GM18867 (cell line): ENCODE measurements around the gene CHN2.
A peak's percentile ranks its signal among the peaks of the same experiment; 100 is the strongest.

Source experiments
- ATAC-seq: cut with Tn5 transposase; IDR thresholded peaks from one replicate; pipeline ENCODE4 v1.9.1; 2021; ENCODE audit warnings: mild to moderate bottlenecking, moderate library complexity; ENCODE audit not compliant: unreplicated experiment

The CHN2 gene

GRCh38 chr7:29281782-29282541, 87.4 kb downstream of the CHN2 start:
- no peak for ATAC-seq

DNA sequence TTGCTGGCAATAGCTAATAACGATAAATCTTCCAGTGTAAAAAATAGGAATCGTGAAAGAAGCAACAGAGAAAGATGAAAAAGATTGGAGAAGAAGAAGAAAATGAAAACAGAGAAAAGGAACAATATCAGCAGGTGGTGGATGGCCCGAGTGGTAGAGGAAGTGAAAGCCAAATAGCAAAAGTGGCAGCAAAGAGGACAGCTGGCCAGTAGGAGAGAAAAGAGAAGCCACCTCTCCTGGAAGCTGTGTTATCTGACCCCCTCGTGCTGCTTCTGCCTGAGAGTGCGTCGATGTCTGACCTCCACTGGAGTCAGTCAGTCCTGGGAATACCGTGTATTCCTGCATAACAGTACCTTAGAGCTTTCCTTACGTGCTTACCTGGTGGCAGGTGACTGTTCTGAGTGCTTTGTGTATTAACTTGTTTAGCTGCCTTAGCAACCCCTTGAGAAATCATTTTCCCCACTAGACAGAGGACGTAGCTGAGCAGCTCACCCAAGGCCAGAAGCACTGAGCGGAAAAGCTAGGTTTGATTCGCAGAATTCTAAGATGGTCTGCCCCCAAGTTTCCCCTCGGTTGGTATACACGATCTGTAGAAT, 88.3 kb downstream of the CHN2 start:
- peak; percentile 51 for ATAC-seq

DNA sequence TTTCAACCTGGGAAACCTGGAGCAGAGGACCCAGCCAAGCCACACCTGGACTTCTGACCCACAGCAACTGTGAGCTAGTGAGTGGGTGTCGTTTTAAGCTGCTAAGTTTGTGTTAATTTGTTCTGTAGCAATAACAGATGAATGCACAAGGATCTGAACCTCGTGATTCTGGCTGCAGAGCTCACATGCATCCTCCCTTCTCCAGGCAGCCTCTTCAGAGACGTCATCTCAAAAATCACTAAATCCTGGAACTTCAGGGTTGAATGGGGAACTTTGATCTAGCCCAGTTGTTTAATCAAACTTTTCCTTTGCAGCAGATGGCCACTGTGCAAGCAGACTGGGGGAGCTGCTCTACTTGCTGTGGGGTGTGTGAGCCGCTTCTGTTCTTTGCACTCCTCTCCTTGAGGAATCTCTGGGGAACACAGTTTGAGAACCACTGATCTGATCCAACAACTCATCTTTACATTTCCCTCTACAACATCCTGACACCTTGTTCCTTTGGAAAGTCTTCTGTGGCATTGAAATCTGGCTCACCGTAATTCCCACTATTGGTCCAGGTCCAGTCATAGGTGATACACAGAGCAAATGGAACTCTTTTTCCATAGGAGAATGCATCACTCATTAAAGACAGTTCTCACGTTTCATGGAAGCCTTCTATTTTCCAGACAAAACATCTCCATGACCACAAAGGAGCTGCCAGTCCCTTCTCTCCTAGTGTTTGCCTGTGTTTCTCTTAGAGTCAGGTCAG, 90.3 kb downstream of the CHN2 start:
- ATAC-seq = no peak

DNA sequence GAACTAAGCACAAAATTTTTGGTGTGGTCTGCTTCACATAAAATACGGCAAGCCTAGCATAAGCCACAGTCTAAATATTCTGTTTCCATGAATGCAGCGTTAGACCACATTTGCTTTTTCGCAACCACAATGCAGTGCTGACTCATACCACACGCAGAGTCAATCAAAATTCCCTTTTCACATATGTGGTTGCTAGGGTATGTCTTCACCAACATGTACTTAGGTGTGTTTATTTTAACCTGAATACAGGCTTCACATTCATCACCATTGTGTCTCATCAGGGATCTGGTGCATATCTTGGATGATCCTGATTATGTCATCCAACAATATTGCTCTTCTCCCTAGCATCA, 90.8 kb downstream of the CHN2 start:
- ATAC-seq = peak; percentile 70

- no peak for ATAC-seq
Measured at GRCh38 chr7:29285861-29286260, 91.3 kb downstream of the CHN2 start.

- ATAC-seq = no peak
Measured at GRCh38 chr7:29287366-29287765, 92.8 kb downstream of the CHN2 start.

GRCh38 chr7:29288181-29289091, 93.9 kb downstream of the CHN2 start:
- no peak for ATAC-seq

DNA sequence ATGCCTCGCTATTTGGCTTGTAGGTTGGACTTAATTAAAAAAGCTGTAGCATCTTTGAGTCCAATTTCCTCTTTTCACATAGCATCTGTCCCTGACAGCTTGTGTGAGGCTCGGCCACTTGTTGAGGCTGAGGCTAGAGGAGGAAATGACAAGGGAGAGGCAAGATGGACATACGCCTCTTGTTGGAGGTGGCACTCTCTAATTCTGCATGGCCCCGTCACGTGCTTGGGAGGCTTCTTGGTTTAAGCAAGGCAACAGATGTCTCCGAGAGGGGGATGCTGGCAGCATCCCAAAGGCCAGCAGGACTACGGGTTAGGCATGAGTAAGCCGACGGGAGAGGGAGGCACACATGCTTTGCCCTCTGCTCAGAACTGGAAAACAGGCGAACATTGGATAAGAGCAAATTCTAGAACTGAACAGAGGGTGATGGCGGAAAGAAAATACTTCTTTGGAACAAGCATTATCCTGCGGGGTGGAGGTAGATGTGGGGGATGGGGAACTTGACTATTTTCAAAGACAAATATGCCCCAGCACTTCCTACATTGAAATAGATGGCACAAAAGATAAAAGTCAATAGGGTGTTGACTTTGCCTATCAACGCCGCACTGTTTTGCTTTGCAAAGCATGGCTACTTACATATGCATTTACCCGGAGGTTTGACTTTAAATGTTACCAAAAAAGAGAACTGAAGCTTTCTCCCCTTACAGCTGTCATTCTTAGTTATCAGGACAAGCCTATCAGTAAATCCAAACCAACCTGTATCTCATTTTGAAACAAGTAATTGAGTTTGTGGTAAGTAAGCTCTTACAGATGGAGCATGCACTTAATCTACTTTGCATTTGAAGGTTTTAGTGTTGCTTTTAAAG, 94.8 kb downstream of the CHN2 start:
- ATAC-seq = peak; percentile 77

DNA sequence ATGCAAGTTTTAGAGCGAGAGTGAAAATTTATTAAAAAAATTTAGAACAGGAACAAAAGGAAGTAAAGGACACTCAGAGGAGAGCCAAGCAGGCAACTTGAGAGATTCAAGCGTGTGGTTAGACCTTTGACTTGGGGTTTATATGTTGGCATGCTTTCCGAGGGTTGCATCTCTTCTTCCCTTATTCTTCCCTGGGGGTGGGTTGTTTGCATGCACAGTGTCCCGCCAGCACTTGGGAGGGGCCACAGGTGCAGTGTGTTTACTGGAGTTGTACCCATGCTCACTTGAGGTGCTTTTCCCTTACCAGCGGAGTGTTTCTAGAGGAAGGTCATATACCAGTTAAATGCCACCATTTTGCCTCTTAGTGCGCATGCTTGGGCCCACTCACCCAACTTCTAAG, 96.3 kb downstream of the CHN2 start:
- no peak for ATAC-seq

- ATAC-seq = no peak
Measured at GRCh38 chr7:29291723-29292618, 97.4 kb downstream of the CHN2 start.

DNA sequence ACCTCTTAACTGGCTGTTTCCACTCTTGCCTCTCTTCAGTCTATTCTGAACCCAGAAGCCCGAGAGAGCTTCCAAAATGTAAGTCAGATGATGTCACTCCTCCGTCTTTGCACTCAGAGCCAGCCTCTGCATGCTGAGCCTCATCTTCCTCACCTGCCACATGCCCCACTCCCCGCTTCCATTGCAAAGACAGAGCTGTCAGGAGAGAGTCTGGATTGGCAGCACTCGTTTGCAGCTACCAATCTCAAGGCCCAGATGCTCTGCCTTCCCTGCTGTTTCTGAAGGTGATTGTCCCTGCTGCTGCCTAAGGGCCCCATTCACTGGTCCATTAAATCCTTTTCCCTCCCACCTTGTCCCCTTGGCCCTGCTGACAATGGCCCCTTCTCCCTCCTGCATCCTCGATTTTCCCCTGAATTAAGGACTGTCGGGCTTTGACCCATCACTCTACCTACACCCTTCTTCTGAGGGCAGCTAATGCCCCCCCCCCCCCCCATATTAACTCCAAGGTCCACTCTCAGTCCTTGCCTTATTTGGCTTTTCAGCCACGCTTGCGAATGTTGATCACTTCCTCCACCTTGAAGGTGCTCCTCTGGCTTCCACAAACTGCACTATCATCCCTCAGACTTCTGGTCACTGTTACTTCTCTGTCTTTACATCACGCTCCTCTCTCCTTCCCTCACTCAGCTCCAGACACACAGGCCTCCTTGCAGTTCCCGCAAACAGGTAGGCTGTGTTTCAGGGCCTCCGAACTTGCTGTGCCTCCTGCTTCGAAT, 98.5 kb downstream of the CHN2 start:
- ATAC-seq = no peak

GRCh38 chr7:29296421-29296820, 101.8 kb downstream of the CHN2 start:
- no peak for ATAC-seq

DNA sequence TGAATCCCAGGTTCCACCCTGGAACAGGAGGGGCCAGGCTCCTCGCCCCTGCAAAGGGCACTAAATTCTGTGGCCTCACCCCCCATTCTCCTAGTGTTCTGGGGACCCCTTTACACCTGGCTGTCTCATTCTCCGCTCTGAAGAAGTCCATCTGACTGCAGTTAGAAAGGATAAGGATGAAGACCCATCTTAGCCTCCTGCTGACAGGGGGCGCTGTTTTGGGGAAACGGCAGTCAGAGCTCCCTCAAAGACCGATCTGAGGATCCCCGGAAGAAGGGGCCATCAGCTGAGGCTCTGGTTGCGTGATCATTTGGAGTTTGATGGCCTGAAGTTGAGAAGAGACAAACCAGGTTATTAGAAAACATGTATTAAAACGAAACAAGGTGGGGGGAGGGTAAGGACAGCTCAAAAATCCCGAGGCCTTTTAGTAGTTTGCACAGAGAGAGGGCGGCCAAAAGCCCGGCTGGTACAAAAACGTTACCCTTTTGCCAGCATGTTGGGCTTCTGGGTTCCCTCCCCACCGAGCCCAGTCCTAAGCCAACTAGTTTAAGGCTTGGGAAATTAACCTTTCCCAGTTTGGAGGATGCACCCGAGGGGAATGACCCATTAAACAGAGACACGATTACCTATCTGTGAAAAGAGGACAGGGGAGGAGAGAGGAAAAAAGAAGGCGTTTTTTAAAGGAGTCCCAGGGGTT, 102.8 kb downstream of the CHN2 start:
- no peak for ATAC-seq

- ATAC-seq = no peak
Measured at GRCh38 chr7:29299086-29299485, 104.5 kb downstream of the CHN2 start.

DNA sequence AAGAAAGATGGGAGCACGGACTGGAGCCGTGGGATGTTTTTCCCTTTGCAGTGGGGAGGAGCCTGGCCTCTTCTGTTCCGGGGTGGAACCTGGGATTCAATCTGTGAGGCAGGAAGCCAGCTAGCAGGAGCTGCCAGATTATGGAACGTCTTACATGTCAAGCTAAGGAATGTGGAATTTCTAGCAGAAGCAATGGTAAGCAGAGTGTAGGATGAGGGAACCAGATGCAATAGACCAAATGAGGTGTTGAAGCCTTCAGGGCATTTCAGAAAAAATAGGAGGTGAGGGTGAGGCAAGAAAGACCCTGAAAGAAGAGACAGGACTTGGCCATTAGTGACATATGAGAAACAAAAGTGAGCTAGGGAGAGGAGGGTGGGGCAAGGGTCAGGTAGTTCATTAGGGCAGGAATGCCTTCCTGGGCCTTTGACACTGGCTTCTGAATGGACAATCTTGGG, 105.5 kb downstream of the CHN2 start:
- no peak for ATAC-seq

DNA sequence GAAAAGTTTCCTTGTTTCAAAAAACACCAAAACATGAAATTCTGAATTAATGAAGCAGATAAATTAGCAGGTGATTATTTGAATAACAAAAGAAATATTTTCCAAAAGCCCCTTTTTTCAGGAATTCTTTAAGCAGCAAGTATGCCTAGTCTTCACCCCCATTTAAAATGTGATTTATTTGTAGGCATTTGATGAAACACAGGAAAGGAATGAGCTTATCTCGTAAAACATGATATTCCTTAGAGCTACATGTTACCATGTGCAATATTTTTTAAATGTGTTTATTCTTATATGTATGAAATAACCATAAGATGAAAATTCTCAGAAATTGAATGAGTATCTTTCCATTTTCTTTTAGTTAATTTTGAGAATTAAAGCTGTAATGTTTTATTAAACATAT, 106.1 kb downstream of the CHN2 start:
- ATAC-seq = no peak

DNA sequence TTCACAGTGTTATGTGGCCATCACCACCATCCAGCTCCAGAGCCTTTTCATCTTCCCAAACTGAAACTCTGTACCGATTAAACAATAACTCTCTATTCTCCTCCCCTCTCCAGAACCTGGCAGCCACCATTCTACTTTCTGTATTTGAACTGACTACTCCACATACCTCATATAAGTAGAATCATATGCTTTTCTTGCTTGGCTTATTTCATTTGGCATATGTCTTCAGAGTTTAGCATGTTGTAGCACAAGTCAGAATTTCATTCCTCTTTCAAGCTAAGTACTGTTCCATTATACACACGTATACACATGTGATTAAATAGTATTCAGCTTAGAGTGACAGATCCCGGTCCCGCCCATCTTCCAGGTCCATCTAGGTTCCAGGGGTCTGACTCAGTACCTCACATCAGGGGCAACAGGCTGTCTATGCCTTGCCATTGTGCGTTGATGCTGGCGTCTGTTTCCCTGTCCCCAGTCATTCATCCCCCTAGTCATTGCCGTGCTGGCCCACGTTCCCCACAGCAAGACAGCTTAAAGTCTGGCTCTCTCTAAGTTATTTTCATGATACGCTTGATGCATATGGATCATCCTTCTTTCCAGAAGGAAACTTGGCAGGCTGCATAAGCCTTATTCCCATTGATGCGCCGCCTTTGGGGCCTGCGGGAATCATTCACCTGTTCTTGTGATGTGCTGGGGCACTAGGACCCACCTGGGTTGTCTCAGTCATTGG, 108.3 kb downstream of the CHN2 start:
- no peak for ATAC-seq
